Fibroblast of lung (primary cell): ENCODE measurements around the gene FAM234B.

Experiments used
- EZH2 ChIP-seq: IDR thresholded peaks from 2 replicates; pipeline ENCODE4 v1.5.1; 2012; ENCODE audit warnings: low read length, control low read depth, mild to moderate bottlenecking; ENCODE audit errors: missing control alignments
- TF ChIP-seq, protein P1 (sequence below), 2 donors: IDR thresholded peaks in 1 of 2; conservative IDR thresholded peaks in 1 of 2; 1 replicate in 1 of 2; 2 replicates in 1 of 2; pipeline ENCODE4 v1.5.1; 2011 to 2012; ENCODE audit warnings: low read length in 2 of 2, control low read depth in 1 of 2, inconsistent platforms in 1 of 2, low read depth in 1 of 2, mild to moderate bottlenecking in 1 of 2

DNA sequence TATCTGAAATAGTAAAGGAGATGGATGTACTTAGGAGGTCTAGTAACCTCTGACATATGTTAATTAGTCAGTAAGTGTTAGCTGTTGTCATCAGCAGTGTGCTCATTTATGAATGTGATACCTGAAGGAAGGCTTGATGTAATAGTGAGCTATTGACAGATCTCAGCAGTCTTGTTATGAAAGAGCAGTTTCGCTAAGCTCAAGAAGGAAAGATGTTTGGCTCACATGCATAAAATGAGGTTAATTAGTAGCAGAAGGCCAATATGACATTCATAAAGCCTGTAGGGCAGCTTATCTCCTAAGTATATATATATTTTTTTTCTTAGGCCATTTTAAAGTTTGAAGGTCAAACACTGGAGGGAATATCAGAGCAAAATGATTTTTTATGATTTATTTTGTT lies 2.8 kb downstream of the FAM234B start:
- TF ChIP-seq, protein P1, sequence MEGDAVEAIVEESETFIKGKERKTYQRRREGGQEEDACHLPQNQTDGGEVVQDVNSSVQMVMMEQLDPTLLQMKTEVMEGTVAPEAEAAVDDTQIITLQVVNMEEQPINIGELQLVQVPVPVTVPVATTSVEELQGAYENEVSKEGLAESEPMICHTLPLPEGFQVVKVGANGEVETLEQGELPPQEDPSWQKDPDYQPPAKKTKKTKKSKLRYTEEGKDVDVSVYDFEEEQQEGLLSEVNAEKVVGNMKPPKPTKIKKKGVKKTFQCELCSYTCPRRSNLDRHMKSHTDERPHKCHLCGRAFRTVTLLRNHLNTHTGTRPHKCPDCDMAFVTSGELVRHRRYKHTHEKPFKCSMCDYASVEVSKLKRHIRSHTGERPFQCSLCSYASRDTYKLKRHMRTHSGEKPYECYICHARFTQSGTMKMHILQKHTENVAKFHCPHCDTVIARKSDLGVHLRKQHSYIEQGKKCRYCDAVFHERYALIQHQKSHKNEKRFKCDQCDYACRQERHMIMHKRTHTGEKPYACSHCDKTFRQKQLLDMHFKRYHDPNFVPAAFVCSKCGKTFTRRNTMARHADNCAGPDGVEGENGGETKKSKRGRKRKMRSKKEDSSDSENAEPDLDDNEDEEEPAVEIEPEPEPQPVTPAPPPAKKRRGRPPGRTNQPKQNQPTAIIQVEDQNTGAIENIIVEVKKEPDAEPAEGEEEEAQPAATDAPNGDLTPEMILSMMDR (conservative IDR thresholded peaks at IDR 0.05 in 1 of 2, IDR thresholded peaks at IDR 0.05 in 1 of 2; ENCODE audit: low read depth in 1 of 2, low read length in 2 of 2): no peak
- no peak for TF ChIP-seq EZH2
